Fibroblast of skin of scalp (primary cell): Measurements from ENCODE around the gene SLC5A8.
"Not testable (repeated sequence)": the region's sequence is repeated elsewhere in the genome, so short reads cannot be mapped to it uniquely, and the experiment has no call there.

Experiments used
- DNase-seq: peaks from one replicate; pipeline ENCODE4 v3.0.0-alpha.2; 2013

Gene SLC5A8

DNA sequence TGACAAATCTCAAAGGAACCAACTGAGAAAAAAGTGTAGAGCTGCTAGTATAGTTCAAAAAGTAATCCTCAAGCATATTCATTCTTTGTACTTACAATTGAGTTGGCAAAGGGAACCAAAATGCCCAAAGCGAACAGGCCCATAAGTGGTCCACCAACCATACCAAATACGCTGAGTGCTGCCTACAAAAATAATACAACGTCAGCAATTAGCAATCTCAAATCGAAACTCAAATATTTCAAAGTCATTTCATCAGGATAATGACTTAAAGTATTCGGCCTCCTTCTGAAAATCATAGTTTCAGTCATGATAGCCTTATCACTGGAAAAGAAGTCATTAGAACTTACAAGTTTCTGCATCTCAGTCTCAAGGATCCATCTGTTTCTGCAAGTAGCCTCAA is 42.0 kb downstream of the SLC5A8 start:
- no peak for DNase-seq

DNA sequence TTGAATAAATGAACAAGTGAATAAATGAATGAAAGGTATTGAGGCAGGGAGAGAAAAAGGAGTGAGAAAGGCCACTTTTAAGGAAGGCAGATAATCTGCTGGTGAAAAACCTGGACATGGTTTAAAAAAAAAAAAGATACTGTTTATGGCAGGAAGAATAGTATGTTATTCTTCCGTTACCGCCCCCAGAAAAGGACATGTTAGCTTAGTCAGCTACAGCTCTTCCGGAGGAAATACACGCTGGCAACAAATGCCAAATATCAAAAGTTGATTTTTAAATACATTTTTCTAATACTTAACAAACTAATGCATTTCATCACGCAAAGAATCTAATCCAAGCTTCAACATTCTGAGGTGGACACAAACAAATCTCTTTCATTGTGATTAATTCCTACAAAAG is 43.2 kb downstream of the SLC5A8 start:
- DNase-seq = no peak

DNA sequence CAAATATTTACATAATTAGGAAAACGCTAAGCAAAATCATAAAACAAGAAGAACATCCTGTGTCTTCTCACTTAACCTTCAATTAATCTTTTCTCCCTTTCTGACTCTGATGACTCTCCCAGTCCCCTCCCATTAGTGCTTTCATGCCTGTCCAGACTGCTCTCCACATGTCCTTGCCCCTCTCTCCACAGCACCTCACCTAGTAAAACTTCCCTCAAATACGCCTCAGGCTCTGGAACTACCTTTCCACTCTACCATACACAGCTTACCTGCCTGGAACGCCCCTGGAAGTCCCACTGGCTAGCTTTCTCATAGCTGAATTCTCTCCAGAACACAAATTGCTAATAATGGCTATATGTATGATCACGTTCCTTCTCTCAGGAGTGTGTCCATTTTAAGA is 44.7 kb downstream of the SLC5A8 start:
- DNase-seq = no peak

DNA sequence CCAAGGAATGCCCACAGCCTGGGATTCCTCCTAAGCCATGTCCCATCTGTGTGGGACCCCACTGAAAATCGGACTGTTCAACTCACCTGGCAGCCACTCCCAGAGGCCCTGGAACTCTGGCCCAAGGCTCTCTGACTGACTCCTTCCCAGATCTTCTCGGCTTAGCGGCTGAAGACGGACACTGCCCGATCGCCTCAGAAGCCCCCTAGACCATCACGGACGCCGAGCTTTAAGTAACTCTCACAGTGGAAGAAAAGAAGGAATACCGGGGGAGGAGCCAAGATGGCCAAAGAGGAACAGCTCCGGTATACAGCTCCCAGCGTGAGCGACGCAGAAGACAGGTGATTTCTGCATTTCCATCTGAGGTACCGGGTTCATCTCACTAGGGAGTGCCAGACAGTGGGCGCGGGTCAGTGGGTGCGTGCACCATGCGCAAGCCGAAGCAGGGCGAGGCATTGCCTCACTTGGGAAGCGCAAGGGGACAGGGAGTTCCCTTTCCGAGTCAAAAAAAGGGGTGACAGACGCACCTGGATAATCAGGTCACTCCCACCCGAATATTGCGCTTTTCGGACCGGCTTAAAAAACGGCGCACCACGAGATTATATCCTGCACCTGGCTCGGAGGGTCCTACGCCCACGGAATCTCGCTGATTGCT is 64.1 kb downstream of the SLC5A8 start:
- not testable (repeated sequence) for DNase-seq

DNA sequence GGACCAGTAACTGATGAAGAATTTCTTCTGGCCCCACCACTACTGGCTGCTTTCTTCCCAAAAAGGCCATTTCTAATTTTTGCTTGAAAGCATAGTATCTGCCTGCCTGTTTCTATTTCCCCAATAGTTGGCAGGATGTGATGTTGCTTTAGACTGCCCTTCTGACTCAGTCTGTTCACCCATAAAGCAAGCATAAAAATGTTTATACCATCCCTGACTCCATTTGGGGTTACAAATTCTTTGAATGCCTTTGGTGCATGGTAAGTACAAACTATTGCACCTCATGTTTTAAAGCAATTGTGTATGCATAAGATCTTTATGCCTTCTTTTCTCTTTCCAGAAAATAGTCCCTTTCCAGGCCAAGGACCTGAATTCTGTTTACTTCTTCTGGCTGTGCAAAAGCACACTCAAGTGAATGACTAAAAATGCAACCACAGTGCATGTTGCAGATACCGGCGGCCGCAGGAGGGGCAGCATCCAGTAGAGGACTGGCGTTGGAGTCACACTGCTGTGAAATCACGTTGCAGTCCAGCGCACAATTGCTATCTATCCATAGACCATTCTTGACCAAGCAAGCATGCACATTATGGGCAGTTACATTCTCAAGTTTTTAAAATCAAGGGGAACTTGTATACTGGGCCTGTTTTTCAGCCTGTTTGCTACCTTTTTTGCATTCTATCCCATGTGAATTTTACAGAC is 82.4 kb downstream of the SLC5A8 start:
- no peak for DNase-seq

DNA sequence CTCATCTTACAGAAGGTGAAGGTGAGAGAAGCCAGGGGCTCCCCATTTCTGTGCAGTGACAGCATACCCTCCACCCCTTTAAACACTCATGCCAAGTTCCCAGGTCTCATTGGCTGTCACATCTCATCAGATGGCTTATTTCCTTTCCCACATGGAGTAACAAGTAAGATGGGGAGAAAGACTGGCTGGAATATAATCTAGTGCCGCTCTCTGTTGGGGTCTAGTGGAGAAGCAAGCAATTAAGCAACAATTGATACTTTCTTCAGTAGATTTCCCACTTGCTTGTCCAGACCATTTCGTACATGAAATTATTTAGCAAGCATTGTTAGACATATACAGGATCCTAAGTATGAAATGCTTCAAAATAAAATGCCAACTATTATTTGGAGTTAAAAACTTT is 92.2 kb downstream of the SLC5A8 start:
- no peak for DNase-seq

DNA sequence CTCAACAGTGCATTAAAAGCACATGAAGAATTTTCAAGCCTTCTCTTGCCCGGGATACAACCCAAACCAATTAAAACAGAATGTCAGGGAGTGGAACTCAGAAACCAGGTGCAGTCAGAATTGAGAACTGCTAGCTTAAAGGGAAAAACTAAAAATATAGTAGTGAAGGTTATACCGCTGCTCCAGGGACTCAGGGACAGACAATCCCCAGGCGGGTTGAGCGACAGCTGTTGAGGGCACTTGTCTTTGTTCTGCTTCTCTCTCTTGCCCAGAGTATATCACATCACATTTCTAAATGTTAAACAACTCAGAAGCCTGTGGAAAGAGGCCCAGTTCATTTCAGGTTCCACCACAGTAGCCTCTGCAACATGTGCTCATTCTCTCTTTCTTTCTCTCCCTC is 93.1 kb downstream of the SLC5A8 start:
- no peak for DNase-seq

DNA sequence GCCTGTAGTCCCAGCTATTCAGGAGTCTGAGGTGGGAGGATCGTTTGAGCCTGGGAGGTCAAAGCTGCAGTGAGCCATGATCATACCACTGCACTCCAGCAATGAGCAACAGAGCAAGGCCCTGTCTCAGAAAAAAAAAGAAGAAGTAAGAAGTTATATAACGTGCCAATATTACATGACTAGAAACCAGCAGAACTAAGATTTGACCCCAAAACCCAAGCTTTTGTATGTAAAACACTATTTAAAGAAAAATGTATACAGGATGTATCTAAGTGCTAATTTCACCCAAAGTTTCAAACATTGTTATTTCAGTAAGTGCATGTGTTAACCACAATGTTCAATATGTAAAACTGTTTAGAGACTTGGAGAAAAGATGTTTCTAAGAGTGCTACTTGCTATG is 94.7 kb downstream of the SLC5A8 start:
- DNase-seq = no peak

DNA sequence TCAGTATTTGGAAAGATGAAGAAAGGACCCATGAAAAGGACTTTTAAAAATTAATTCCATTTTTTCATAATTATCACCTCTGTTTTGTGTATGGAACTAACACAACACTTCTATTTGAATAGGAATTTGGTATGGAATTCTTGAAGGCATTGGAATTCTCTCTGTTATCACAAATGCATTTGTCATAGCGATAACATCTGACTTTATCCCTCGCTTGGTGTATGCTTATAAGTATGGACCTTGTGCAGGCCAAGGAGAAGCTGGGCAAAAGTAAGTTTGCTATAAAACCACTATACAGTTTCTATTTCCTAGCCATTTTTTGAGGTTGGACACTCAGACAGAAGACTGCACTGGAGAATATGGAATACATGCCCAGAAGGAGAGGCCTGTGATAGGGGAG is 98.6 kb downstream of the SLC5A8 start:
- DNase-seq = no peak

DNA sequence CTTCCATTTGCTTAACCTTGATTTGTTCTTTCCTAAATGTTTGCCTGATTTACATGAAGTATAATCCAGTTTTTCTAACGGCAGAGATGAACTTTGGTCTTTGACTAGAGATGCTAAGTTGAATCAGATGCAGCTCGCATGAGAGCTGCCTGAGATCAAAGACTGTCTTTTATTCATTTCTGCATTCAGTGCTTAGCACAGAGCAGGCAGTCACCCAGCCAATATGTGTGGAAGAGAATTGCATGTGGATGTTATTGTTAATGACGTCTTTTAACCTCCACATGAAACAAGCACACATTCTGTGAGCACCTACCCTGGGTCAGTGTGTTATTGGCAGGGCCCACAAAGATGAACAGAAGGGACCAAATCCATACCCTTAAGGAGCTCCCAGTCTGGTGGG is 99.2 kb downstream of the SLC5A8 start:
- DNase-seq = no peak

DNA sequence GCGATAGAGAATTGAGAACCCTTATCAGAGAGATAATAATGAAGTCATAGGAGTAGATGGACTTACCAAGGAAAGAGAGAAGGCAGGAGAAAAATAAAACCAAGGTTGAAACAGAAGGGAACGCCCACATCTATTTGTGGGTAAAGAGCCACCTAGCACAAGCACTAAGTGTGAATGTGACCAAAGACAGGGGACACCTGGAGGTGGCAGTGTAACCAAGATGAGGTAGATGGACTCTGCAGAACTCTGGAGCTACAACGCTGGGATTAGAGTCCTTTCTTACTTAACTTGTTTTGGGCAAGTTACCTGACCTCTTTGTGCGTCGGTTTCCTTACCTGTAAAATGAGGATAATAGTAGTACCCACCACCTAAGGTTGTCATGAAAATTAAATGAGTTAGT is 101.9 kb downstream of the SLC5A8 start:
- no peak for DNase-seq

DNA sequence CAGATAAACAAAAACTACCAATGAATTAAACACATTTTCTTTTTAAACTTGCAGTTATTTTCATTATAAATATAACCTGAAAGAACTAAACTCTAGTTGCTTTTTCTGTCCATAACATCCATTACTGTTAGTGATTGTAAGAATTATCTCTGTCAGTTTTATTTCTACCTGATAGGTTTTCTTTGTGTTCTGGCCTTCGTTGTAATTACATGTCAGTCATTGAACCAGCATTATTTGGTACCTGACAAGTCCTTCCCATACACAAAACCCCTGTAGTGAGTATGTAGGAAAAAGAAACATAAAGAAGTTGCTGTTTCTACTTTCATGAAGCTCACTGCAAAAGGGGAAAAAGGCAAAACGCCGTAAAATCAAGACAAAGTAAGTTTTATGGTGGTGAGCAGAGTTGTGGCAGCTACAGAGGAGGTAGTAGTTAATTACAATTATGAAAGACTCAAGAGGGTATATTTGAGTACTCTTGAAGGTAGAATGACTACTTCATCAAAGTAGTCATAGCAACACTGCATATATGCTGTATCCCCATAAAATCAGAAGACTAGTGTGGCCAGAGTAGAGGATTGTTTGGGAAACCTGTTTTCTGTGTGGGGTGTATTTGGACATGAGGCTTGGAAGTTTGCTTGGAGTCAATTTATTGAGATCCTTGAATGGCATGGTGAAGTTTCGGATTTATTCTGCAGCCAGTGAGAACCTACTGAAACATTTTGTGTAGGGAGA is 102.8 kb downstream of the SLC5A8 start:
- no peak for DNase-seq
